ENCODE data around the gene GREB1L.

The GREB1L gene

GRCh38 chr18:21335927-21336488 lies 94.0 kb downstream of the GREB1L start:
- DNase-seq = no peak
- H3K36me3 ChIP-seq = no peaks in the 10 kb centered on the region
- no peaks in the 10 kb centered on the region for H3K27me3 ChIP-seq (ENCODE audit: insufficient read depth, low read depth, severe bottlenecking)
- H3K27ac ChIP-seq = no peak overlapping the region
- TF ChIP-seq, protein P1, sequence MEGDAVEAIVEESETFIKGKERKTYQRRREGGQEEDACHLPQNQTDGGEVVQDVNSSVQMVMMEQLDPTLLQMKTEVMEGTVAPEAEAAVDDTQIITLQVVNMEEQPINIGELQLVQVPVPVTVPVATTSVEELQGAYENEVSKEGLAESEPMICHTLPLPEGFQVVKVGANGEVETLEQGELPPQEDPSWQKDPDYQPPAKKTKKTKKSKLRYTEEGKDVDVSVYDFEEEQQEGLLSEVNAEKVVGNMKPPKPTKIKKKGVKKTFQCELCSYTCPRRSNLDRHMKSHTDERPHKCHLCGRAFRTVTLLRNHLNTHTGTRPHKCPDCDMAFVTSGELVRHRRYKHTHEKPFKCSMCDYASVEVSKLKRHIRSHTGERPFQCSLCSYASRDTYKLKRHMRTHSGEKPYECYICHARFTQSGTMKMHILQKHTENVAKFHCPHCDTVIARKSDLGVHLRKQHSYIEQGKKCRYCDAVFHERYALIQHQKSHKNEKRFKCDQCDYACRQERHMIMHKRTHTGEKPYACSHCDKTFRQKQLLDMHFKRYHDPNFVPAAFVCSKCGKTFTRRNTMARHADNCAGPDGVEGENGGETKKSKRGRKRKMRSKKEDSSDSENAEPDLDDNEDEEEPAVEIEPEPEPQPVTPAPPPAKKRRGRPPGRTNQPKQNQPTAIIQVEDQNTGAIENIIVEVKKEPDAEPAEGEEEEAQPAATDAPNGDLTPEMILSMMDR (IDR thresholded peaks at IDR 0.05; ENCODE audit: low read depth, low read length) = no peak
- no peak overlapping the region for H3K4me3 ChIP-seq (ENCODE audit: low read depth, low read length)
- H3K9me3 ChIP-seq (ENCODE audit: severe bottlenecking) = no peaks in the 10 kb centered on the region

DNA sequence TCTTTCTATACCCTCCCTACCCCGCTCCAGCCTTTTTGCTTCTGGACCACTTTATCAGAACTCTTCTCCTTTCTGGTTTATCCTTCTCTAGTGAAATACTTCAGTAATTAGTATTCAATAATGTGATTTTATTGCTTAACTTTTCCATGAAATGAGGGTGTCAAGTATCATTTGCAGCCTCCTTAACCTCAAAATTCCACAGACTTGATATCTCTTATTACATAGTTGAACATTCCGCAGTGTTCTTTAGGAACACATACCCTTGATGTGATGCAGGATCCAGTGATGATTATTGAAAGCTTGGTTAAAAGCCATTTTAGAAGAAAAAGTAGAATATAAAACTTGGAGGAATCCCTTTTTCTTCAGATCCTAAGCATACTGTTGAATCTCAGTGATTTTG lies 94.8 kb downstream of the GREB1L start:
- TF ChIP-seq, protein P1 (IDR thresholded peaks at IDR 0.05; ENCODE audit: low read depth, low read length) = no peak
- Histone ChIP-seq H3K27me3 (ENCODE audit: insufficient read depth, low read depth, severe bottlenecking) (no peaks in the 10 kb centered on the region), H3K27ac (no peak overlapping the region), H3K9me3 (ENCODE audit: severe bottlenecking) (no peaks in the 10 kb centered on the region), H3K4me3 (ENCODE audit: low read depth, low read length) (no peak overlapping the region), H3K36me3 (no peaks in the 10 kb centered on the region)
- DNase-seq = no peak

DNA sequence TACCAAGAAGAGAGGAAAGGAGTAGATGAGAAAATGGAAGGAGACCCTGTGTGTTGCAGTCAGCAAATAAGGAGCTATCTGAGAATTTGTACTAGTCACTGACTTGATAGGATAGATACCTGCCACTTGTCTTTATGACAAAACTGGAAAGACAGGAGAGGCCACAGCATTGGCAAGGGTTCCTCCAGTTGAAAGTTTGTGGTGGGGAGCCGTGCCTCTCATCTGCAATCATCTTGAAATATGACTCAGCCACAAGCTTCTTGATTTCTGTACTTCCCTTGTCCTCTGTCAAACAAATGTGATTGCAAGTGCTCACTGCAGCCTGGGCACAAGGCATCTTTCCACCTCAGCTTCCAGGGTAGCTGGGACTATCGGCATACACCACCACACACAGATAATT lies 99.1 kb downstream of the GREB1L start:
- Histone ChIP-seq H3K27ac (no peak overlapping the region), H3K9me3 (ENCODE audit: severe bottlenecking) (no peaks in the 10 kb centered on the region), H3K27me3 (ENCODE audit: insufficient read depth, low read depth, severe bottlenecking) (no peaks in the 10 kb centered on the region), H3K4me3 (ENCODE audit: low read depth, low read length) (no peak overlapping the region), H3K36me3 (no peaks in the 10 kb centered on the region)
- DNase-seq = no peak
- TF ChIP-seq, protein P1 (IDR thresholded peaks at IDR 0.05; ENCODE audit: low read depth, low read length) = no peak

DNA sequence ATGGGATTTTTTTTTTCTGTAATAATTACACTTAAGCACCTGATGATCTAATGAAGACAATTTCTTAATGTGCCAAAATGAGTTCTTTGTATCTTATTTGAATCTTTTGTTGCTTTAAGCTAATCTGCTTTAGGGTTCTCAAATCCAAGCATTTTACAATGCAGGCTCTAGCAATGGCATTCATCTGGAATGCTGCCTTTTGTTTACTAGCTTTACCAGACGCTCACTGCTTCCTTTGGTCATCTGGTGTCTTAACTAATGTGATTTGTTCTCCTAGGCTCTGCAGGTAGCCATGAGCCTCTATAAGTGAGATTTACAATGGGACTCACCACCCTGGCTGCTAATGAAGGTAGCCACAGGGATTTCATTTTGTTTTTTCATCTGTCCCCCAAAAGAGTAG lies 100.3 kb downstream of the GREB1L start:
- Histone ChIP-seq H3K36me3 (no peaks in the 10 kb centered on the region), H3K9me3 (ENCODE audit: severe bottlenecking) (no peaks in the 10 kb centered on the region), H3K27me3 (ENCODE audit: insufficient read depth, low read depth, severe bottlenecking) (no peaks in the 10 kb centered on the region), H3K4me3 (ENCODE audit: low read depth, low read length) (no peak overlapping the region), H3K27ac (no peak overlapping the region)
- no peak for DNase-seq
- TF ChIP-seq, protein P1 (IDR thresholded peaks at IDR 0.05; ENCODE audit: low read depth, low read length) = no peak

- no peak overlapping the region for H3K4me3 ChIP-seq (ENCODE audit: low read depth, low read length)
- TF ChIP-seq, protein P1 (IDR thresholded peaks at IDR 0.05; ENCODE audit: low read depth, low read length) = no peak
- DNase-seq = no peak
- no peak overlapping the region for H3K27ac ChIP-seq
- H3K36me3 ChIP-seq = no peaks in the 10 kb centered on the region
- H3K9me3 ChIP-seq (ENCODE audit: severe bottlenecking) = no peaks in the 10 kb centered on the region
- no peaks in the 10 kb centered on the region for H3K27me3 ChIP-seq (ENCODE audit: insufficient read depth, low read depth, severe bottlenecking)
Observed at GRCh38 chr18:21344860-21345259, 102.8 kb downstream of the GREB1L start.

GRCh38 chr18:21345840-21346239 lies 103.8 kb downstream of the GREB1L start:
- Histone ChIP-seq H3K36me3 (no peaks in the 10 kb centered on the region), H3K9me3 (ENCODE audit: severe bottlenecking) (no peaks in the 10 kb centered on the region), H3K27ac (no peak overlapping the region), H3K4me3 (ENCODE audit: low read depth, low read length) (no peak overlapping the region), H3K27me3 (ENCODE audit: insufficient read depth, low read depth, severe bottlenecking) (no peaks in the 10 kb centered on the region)
- DNase-seq = no peak
- TF ChIP-seq, protein P1 (IDR thresholded peaks at IDR 0.05; ENCODE audit: low read depth, low read length) = no peak
